ENCODE data around the gene SFRP4.
A peak's percentile ranks its signal among the peaks of the same experiment; 100 is the strongest.

Gene SFRP4

DNA sequence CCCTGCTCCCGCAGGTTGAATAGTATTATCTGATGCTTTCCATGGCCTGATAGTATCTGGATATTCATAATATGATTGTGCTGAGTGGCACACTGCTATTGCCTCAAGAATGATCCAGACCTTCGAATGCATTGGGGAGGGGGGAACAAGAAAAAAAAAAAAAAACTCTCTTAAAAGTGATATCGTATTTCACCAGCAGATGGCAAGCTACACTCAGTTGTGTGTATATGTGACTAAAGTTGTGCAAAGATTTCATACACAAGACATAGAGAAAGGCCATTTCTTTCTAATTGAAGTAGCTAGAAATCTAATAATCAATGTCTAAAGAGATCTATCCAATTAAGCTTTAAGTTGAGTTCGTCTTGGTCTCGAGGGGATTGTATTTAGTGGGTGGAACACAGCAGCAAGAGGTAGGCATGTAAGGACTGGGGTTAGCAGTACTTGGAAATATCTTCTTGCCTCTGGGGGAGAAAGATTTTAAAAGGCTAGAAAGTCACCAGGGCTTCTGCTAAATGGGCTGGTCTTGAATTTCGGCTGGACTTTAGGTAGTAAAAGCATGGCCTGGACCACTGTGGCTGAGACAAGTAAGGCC is 15.3 kb downstream of the SFRP4 start:
- Histone ChIP-seq H2AFZ (ENCODE audit: low read length) (no peak overlapping the region), H3K79me2 (ENCODE audit: insufficient read depth, low read length) (no peaks in the 10 kb centered on the region), H3K9me3 (ENCODE audit: low read length) (no peaks in the 10 kb centered on the region), H3K4me3 (ENCODE audit: low read depth, low read length, poor library complexity, severe bottlenecking) (no peak overlapping the region), H3K36me3 (ENCODE audit: insufficient read depth, low read length) (no peaks in the 10 kb centered on the region), H4K20me1 (ENCODE audit: insufficient read depth, low read length) (no peaks in the 10 kb centered on the region), H3K4me1 (ENCODE audit: insufficient read depth, low read length, severe bottlenecking) (no peaks in the 10 kb centered on the region), H3K27ac (ENCODE audit: low read depth, low read length, poor library complexity, severe bottlenecking) (no peak overlapping the region), H3K4me2 (ENCODE audit: low read length) (no peak overlapping the region), H3K9me2 (ENCODE audit: low read depth, low read length) (no peaks in the 10 kb centered on the region), H3K9ac (ENCODE audit: low read length) (no peak overlapping the region), H3F3A (ENCODE audit: insufficient read depth, low read length) (no peaks in the 10 kb centered on the region), H3K27me3 (ENCODE audit: insufficient read depth, low read length) (no peaks in the 10 kb centered on the region)
- TF ChIP-seq, protein P1, sequence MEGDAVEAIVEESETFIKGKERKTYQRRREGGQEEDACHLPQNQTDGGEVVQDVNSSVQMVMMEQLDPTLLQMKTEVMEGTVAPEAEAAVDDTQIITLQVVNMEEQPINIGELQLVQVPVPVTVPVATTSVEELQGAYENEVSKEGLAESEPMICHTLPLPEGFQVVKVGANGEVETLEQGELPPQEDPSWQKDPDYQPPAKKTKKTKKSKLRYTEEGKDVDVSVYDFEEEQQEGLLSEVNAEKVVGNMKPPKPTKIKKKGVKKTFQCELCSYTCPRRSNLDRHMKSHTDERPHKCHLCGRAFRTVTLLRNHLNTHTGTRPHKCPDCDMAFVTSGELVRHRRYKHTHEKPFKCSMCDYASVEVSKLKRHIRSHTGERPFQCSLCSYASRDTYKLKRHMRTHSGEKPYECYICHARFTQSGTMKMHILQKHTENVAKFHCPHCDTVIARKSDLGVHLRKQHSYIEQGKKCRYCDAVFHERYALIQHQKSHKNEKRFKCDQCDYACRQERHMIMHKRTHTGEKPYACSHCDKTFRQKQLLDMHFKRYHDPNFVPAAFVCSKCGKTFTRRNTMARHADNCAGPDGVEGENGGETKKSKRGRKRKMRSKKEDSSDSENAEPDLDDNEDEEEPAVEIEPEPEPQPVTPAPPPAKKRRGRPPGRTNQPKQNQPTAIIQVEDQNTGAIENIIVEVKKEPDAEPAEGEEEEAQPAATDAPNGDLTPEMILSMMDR (IDR thresholded peaks at IDR 0.05; ENCODE audit: low read length), result peak; percentile 81
- no peak for TF ChIP-seq EZH2 (IDR thresholded peaks at IDR 0.05; ENCODE audit: borderline replicate concordance, low read length)

DNA sequence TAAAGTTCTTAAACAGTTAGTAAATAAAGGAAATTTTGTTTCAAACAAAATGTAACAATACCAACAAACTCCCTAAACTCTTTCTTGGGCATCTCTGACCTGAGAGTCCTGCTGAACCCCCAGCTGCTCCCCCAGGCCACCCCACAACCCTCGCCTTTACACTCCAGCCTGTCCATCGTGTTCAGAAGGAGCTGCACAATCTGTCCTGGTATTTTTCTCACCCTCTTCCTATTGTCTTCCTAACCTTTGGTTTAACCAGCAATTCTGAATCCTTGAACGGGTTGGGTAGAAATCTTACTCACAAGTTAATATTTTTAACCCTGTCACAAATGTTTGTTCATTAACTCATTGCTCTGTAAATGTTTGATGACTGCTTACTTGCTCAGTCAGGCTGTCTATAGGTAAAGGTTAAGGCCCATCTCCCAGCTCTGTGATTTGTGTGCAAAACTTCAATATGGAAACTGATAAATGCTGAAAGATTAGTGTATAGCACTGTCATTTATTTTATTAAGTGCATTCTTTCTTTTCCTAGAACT is 16.8 kb downstream of the SFRP4 start:
- Histone ChIP-seq H3K4me3 (ENCODE audit: low read depth, low read length, poor library complexity, severe bottlenecking) (no peak overlapping the region), H3K9me2 (ENCODE audit: low read depth, low read length) (no peaks in the 10 kb centered on the region), H3K4me2 (ENCODE audit: low read length) (no peak overlapping the region), H2AFZ (ENCODE audit: low read length) (no peak overlapping the region), H4K20me1 (ENCODE audit: insufficient read depth, low read length) (no peaks in the 10 kb centered on the region), H3K36me3 (ENCODE audit: insufficient read depth, low read length) (no peaks in the 10 kb centered on the region), H3K27me3 (ENCODE audit: insufficient read depth, low read length) (no peaks in the 10 kb centered on the region), H3F3A (ENCODE audit: insufficient read depth, low read length) (no peaks in the 10 kb centered on the region), H3K9ac (ENCODE audit: low read length) (no peak overlapping the region), H3K27ac (ENCODE audit: low read depth, low read length, poor library complexity, severe bottlenecking) (no peak overlapping the region), H3K79me2 (ENCODE audit: insufficient read depth, low read length) (no peaks in the 10 kb centered on the region), H3K4me1 (ENCODE audit: insufficient read depth, low read length, severe bottlenecking) (no peaks in the 10 kb centered on the region), H3K9me3 (ENCODE audit: low read length) (no peaks in the 10 kb centered on the region)
- TF ChIP-seq, protein P1 (IDR thresholded peaks at IDR 0.05; ENCODE audit: low read length), result no peak
- no peak for TF ChIP-seq EZH2 (IDR thresholded peaks at IDR 0.05; ENCODE audit: borderline replicate concordance, low read length)

DNA sequence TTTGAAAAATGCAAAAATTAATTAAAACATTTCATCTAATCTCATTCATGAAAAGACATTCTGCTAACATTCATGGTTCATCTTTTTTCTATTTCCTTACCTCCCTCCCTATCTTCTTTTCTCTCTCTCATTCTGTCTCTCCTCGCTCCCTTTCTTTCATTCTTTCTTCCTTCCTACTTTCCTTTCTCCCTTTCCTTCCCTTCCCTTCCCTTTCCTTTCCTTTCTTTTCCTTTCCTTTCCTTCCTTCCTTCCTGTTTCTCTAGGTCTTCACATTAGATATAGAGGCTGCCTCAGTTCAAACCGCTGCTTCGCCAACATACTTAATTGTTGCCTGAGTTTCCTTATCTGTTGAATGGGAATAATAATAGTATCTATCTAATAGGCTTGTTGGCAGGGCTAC is 21.9 kb downstream of the SFRP4 start:
- TF ChIP-seq EZH2 (IDR thresholded peaks at IDR 0.05; ENCODE audit: borderline replicate concordance, low read length), result no peak
- TF ChIP-seq, protein P1 (IDR thresholded peaks at IDR 0.05; ENCODE audit: low read length), result no peak
- no peaks in the 10 kb centered on the region for H3K79me2 ChIP-seq (ENCODE audit: insufficient read depth, low read length)
- H3K27me3 ChIP-seq (ENCODE audit: insufficient read depth, low read length), result no peaks in the 10 kb centered on the region
- no peak overlapping the region for H3K9ac ChIP-seq (ENCODE audit: low read length)
- H3K9me3 ChIP-seq (ENCODE audit: low read length), result no peaks in the 10 kb centered on the region
- H3K4me1 ChIP-seq (ENCODE audit: insufficient read depth, low read length, severe bottlenecking), result no peaks in the 10 kb centered on the region
- no peaks in the 10 kb centered on the region for H3F3A ChIP-seq (ENCODE audit: insufficient read depth, low read length)
- H4K20me1 ChIP-seq (ENCODE audit: insufficient read depth, low read length), result no peaks in the 10 kb centered on the region
- H3K9me2 ChIP-seq (ENCODE audit: low read depth, low read length), result no peaks in the 10 kb centered on the region
- no peak overlapping the region for H3K4me2 ChIP-seq (ENCODE audit: low read length)
- no peak overlapping the region for H3K27ac ChIP-seq (ENCODE audit: low read depth, low read length, poor library complexity, severe bottlenecking)
- H3K4me3 ChIP-seq (ENCODE audit: low read depth, low read length, poor library complexity, severe bottlenecking), result no peak overlapping the region
- no peak overlapping the region for H2AFZ ChIP-seq (ENCODE audit: low read length)
- H3K36me3 ChIP-seq (ENCODE audit: insufficient read depth, low read length), result no peaks in the 10 kb centered on the region
